GM21367 (cell line): ENCODE results near the gene PROSER3.
"Not testable (repeated sequence)": the region's sequence is repeated elsewhere in the genome, so short reads cannot be mapped to it uniquely, and the experiment has no call there.

Source experiments
- ATAC-seq: cut with Tn5 transposase; IDR thresholded peaks from one replicate; pipeline ENCODE4 v1.9.1; 2021; ENCODE audit not compliant: unreplicated experiment

Gene PROSER3

DNA sequence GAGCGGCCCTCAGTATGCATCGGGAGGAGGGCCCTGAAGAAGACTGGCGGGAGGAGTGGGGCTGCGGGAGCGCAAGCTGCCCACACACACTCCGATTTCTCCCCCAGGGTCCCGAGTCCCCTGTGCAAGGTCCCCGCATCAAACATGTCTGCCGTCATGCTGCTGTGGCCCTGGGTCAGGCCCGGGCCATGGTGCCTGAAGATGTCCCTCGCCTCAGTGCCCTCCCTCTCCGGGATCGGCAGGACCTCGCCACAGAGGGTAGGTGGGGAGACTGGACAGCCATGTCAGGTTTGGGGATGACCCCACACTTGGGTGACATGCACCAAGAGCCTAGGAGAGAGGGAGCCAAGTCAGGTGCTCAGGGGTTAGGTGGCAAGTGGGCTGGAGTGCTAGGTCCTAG lies 35.5 kb upstream of the PROSER3 start:
- ATAC-seq: no peak

- no peak for ATAC-seq
These were observed 35.1 kb upstream of the PROSER3 start for GRCh38 chr19:35722897-35723296.

GRCh38 chr19:35723671-35724070 lies 34.3 kb upstream of the PROSER3 start:
- no peak for ATAC-seq

- not testable (repeated sequence) for ATAC-seq
These were observed 33.8 kb upstream of the PROSER3 start for GRCh38 chr19:35724132-35724531.

DNA sequence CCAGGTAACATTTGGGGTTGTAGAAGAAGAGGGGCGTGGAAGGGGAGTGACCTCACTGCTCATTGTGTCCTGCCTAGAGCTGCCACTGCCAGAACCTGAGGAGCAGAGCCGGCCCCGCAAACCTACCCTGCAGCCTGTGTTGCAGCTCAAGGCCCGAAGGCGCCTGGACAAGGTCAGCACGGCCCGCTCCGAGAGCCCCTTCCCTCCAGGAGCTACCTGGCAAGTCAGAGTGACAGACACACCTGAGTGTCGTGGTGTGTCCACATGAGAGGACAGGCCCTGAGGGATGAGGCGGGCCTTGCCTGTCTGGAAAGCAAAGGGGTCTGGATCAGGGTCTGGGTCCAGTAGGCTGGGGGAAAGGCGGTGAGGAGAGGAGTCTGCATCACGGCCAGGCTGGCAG lies 33.4 kb upstream of the PROSER3 start:
- no peak for ATAC-seq

- ATAC-seq: no peak
These were observed 32.6 kb upstream of the PROSER3 start for GRCh38 chr19:35725216-35725861.

- no peak for ATAC-seq
These were observed 30.7 kb upstream of the PROSER3 start for GRCh38 chr19:35727053-35727955.

DNA sequence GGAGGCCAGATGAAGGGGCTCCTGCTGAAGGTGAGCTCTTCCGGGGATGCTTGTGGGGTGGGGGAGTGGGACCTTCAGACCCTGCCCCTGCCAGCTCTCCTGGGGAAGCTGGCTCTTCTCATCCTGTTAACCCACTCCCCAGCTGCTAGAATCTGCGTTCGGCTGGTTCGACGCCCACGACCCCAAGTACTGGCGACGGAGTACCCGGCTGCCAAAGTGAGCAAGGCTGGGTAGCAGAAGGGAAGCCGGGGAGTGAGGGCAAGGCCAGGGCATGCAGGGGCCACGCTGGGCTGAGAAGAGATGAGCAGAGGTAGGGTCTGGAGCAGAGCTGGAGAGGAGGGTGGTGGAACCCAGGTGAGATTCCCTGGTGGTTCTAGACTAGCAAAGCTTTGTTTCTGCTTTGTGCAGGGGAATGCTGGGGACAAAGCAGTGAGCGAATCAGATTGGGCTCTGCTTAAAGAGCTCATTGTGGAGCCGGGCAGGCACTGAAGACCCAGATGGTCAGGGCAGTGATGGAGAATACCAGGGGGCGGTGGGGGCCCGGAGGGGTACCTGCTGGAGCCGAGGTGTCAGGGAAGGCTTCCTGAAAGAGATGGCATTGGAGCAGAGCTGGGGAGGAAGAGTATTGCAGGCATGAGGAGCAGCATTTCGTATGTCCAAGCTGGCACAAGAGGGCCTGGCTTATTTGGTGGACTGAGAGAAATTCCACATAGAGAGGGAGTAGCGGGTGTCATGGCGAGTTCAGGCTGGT lies 29.8 kb upstream of the PROSER3 start:
- ATAC-seq: no peak

- no peak for ATAC-seq
These were observed 29.0 kb upstream of the PROSER3 start for GRCh38 chr19:35729021-35729420.

- ATAC-seq: no peak
These were observed 28.2 kb upstream of the PROSER3 start for GRCh38 chr19:35729763-35730162.

DNA sequence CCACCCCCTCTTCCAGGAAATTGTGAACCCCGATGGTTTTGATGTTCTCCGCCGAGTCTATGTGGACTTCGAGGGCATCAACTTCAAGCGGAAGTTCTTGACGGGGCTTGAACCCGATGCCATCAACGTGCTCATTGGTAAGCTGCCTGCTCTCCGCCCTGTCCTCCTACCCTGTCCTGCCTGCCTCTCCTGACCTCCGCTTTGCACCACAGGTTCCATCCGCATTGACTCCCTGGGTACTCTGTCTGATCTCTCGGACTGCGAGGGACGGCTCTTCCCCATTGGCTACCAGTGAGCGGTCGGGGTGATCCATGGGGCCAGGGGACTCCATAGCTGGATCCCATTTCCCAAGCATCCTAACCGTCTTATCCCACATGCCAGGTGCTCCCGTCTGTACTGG lies 27.6 kb upstream of the PROSER3 start:
- ATAC-seq: no peak

- ATAC-seq: no peak
These were observed 26.6 kb upstream of the PROSER3 start for GRCh38 chr19:35731353-35731752.

- no peak for ATAC-seq
These were observed 26.1 kb upstream of the PROSER3 start for GRCh38 chr19:35731779-35732405.

DNA sequence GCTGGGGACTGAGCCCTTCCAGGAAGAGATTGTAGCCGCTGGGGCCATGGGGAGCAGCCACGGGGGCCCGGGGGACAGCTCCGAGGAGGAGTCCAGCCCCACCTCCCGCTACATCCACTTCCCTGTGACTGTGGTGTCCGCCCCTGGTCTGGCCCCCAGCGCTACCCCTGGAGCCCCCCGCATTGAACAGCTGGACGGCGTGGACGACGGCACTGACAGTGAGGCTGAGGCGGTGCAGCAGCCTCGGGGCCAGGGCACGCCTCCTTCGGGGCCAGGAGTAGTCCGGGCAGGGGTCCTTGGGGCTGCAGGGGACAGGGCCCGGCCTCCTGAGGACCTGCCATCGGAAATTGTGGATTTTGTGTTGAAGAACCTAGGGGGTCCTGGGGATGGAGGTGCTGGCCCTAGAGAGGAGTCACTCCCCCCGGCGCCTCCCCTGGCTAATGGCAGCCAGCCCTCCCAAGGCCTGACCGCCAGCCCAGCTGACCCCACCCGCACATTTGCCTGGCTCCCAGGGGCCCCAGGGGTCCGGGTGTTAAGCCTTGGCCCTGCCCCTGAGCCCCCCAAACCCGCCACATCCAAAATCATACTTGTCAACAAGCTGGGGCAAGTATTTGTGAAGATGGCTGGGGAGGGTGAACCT lies 25.3 kb upstream of the PROSER3 start:
- no peak for ATAC-seq

DNA sequence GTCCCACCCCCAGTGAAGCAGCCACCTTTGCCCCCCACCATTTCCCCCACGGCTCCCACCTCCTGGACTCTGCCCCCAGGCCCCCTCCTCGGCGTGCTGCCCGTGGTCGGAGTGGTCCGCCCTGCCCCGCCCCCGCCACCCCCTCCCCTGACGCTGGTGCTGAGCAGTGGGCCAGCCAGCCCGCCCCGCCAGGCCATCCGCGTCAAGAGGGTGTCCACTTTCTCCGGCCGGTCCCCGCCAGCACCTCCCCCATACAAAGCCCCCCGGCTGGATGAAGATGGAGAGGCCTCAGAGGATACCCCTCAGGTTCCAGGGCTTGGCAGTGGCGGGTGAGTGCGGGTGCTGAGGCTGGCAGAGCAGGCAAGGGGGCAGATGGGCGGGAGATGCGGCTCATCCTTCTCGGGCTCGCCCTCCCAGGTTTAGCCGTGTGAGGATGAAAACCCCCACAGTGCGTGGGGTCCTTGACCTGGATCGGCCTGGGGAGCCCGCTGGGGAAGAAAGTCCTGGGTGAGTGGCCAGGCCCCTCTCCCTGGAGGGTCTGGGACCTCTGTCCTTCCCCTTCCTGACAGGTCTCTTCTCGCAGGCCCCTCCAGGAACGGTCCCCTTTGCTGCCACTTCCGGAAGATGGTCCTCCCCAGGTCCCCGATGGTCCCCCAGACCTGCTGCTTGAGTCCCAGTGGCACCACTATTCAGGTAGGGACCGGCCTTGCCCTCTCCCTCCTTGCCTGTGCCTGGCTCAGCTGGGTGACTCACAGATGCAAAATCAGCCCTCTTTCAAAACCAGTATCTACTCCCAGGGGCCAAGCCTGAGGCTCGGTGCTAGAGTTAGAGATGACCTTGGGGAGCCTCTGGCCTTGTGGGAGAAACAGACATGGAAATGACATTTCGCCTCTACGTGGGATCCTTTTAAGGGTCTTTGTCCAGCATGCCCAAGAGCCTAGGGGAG lies 24.5 kb upstream of the PROSER3 start:
- no peak for ATAC-seq

GRCh38 chr19:35734273-35734672 lies 23.7 kb upstream of the PROSER3 start:
- no peak for ATAC-seq

DNA sequence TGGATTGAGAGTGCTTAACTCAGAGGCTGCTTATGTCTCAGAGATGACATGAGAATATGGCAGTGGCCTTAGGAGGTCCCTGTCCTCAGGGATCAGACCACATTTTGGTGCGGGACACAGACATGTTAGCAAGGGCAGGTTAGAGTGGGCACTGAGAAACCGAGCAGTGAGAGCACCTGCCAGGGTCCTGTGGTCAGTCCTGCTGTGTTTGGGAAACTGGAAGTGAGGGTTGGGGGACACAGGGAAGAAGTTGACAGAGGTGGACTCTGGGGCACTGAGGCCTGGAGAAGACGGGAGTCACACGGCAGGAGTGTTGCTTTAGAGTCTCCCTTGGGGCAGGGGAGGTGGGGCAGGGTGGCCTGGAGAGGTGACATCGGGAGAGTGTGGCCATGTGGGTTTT lies 23.1 kb upstream of the PROSER3 start:
- ATAC-seq: no peak

DNA sequence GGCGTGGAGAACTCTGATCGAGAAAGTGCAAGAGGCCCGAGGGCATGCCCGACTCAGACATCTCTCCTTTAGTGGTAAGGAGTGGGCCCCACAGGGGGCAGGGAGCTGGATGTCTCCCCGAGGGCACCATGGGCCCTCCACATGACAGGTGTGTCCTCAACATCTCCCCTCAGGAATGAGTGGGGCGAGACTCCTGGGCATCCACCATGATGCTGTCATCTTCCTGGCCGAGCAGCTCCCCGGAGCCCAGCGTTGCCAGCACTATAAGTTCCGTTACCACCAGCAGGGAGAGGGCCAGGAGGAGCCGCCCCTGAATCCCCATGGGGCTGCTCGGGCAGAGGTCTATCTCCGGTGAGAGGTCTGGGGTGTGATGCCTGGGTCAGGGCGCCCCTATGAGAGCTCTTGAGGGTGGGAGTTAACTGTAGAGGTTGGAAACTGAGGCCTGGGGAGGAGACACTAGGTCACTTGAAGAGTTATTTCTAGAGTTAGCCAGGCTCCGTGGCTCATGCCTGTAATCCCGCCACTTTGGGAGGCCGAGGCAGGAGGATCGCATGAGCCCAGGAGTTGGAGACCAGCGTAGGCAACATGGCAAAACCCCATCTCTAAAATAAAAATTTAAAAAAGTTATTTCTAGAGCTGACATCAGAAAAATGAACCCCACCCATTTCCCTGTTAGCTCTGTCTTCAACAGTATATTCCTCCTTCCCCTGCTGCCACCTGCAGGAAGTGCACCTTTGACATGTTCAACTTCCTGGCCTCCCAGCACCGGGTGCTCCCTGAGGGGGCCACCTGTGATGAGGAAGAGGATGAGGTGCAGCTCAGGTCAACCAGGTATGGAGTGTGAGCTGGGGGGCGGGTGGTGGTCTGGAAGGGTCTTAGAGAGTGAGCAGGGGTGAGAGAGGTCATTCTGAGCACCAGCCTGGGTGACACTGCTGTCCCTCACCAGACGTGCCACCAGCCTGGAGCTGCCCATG lies 20.8 kb upstream of the PROSER3 start:
- no peak for ATAC-seq
